NT2/D1 (cell line): Measurements from ENCODE around the gene RFC5.

Experiments used
- SUZ12 ChIP-seq: IDR thresholded peaks from 2 replicates; pipeline ENCODE4 v1.6.1; 2011; ENCODE audit not compliant: insufficient read length, insufficient read depth; ENCODE audit errors: extremely low read depth
- YY1 ChIP-seq: IDR thresholded peaks from 2 replicates; pipeline ENCODE4 v1.6.1; 2011; ENCODE audit not compliant: insufficient read length, insufficient read depth

GRCh38 chr12:118029166-118029565 lies 12.7 kb downstream of the RFC5 start:
- TF ChIP-seq YY1: no peak
- no peak for TF ChIP-seq SUZ12
